CD8-positive, alpha-beta memory T cell (primary cell): ENCODE measurements around the gene CHSY1. TPM values are rescaled to one million over a fixed set of nuclear protein-coding genes. Genes with fewer than 3 reads are reported as not detected.

Experiments
- CTCF ChIA-PET: fragments of 350-600 bp; sonication (Branson Sonifier 250); formaldehyde crosslinking; loops from one replicate; lab custom pipeline; 2021; ENCODE audit warnings: antibody characterized with exemption; lab: Charles Lee
- POLR2A ChIA-PET: fragments of 350-600 bp; sonication (Branson Sonifier 250); formaldehyde crosslinking; loops from one replicate; lab custom pipeline; 2021; ENCODE audit warnings: antibody characterized with exemption; lab: Charles Lee
- DNase-seq, 5 donors: peaks; one replicate each; pipeline versions ENCODE4 v3.0.0 to v3.0.0-alpha.2; 2020 to 2022; ENCODE audit warnings: mixed read lengths in 1 of 5
- H3K27ac ChIP-seq: one replicate; pipeline ENCODE4 v1.7.0; 2013; ENCODE audit warnings: low read depth, mild to moderate bottlenecking, low read length, moderate library complexity
- H3K27me3 ChIP-seq: 2 replicates; pipeline ENCODE4 v1.7.0; 2013; ENCODE audit warnings: low read length, mild to moderate bottlenecking; ENCODE audit not compliant: insufficient read depth, poor library complexity, severe bottlenecking
- H3K36me3 ChIP-seq: 2 replicates; pipeline ENCODE4 v1.7.0; 2013; ENCODE audit warnings: mild to moderate bottlenecking, low read length, moderate library complexity; ENCODE audit not compliant: insufficient read depth
- H3K4me1 ChIP-seq: 2 replicates; pipeline ENCODE4 v1.7.0; 2013; ENCODE audit warnings: mild to moderate bottlenecking, low read length, moderate library complexity; ENCODE audit not compliant: insufficient read depth
- H3K4me3 ChIP-seq: 2 replicates; pipeline ENCODE4 v1.7.0; 2013; ENCODE audit warnings: mild to moderate bottlenecking, low read length
- H3K9me3 ChIP-seq: 2 replicates; pipeline ENCODE4 v1.7.0; 2013; ENCODE audit warnings: mild to moderate bottlenecking, low read length
- H3K27ac Mint-ChIP-seq, 8 donors: one replicate each; pipeline ENCODE4 v1.8.0; 2020 to 2021; ENCODE audit warnings: mixed read lengths in 8 of 8, mild to moderate bottlenecking in 6 of 8, inconsistent platforms in 3 of 8, moderate library complexity in 3 of 8
- H3K27me3 Mint-ChIP-seq, 2 donors: one replicate each; pipeline ENCODE4 v1.8.0; 2020 to 2021; ENCODE audit warnings: mixed read lengths in 2 of 2, mild to moderate bottlenecking in 1 of 2, moderate library complexity in 1 of 2
- H3K36me3 Mint-ChIP-seq, 3 donors: one replicate each; pipeline ENCODE4 v1.8.0; 2020 to 2021; ENCODE audit warnings: mixed read lengths in 3 of 3, inconsistent platforms in 1 of 3, mild to moderate bottlenecking in 1 of 3
- H3K4me1 Mint-ChIP-seq, 3 donors: one replicate each; pipeline ENCODE4 v1.8.0; 2020 to 2021; ENCODE audit warnings: mixed read lengths in 3 of 3, inconsistent platforms in 1 of 3, mild to moderate bottlenecking in 1 of 3
- H3K4me3 Mint-ChIP-seq, 7 donors: one replicate each; pipeline ENCODE4 v1.8.0; 2020 to 2021; ENCODE audit warnings: mixed read lengths in 7 of 7, mild to moderate bottlenecking in 6 of 7, moderate library complexity in 4 of 7, inconsistent platforms in 2 of 7
- H3K9me3 Mint-ChIP-seq, 5 donors: one replicate each; pipeline ENCODE4 v1.8.0; 2020 to 2022; ENCODE audit warnings: mixed read lengths in 5 of 5, mild to moderate bottlenecking in 3 of 5, moderate library complexity in 2 of 5, inconsistent platforms in 1 of 5
- polyA plus RNA-seq: library from polyadenylated mRNA; unstranded; fragments of 300-500 nt; fragmentation: Illumina TruSeq; gene quantifications from one replicate; pipeline ENCODE4 v1.2.3, GENCODE V29; 2021
- total RNA-seq, 2 experiments: library from RNA; stranded (reverse); gene quantifications; one replicate each; pipeline ENCODE4 v1.2.3, GENCODE V29; 2021

Gene CHSY1
- total and polyA plus RNA-seq, 3 experiments from 2014 or later: 3.6 to 49.7 (median 49.4) TPM

GRCh38 chr15:101182215-101182614 is 69.6 kb downstream of the CHSY1 start:
- no peaks in the 10 kb centered on the region for H3K27me3 Mint-ChIP-seq
- DNase-seq: no peak
- CTCF ChIA-PET: no interaction called here
- no peak overlapping the region for H3K4me3 ChIP-seq
- no peaks in the 10 kb centered on the region for H3K9me3 Mint-ChIP-seq
- POLR2A ChIA-PET: no interaction called here
- H3K27ac ChIP-seq: no peak overlapping the region
- no peaks in the 10 kb centered on the region for H3K9me3 ChIP-seq
- no peak overlapping the region for H3K4me3 Mint-ChIP-seq
- peaks cover 34 to 61% (median 41%) of the 10 kb centered on the region in 3 donors for H3K4me1 Mint-ChIP-seq
- peaks cover 13% of the 10 kb centered on the region for H3K36me3 ChIP-seq
- H3K4me1 ChIP-seq: peaks cover 9% of the 10 kb centered on the region
- H3K36me3 Mint-ChIP-seq: peaks cover 0 to 45% (median 16%) of the 10 kb centered on the region in 3 donors
- no peaks in the 10 kb centered on the region for H3K27me3 ChIP-seq
- H3K27ac Mint-ChIP-seq: peak overlapping the region in 7 of 8 donors; percentile 6 to 88 (median 39)

DNA sequence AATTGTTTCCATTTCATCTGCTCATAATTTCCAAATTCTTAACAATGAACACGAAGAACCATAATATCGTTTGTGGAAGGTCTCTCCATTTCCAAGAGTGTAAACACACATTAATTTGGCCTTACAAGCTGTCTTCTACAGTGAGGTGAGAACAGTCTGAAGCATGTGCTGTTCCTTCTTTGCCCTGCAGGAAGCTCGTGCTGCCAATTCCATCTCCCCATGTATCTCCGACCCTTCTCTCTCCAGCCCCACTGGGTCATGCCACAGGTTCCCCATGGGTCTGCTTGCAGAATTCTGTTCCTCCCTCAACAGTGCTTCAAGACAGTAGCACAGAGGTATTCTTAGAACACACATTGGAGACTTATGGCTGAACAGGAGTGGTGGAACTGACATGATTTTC is 70.5 kb downstream of the CHSY1 start:
- CTCF ChIA-PET: no interaction called here
- peaks cover 13% of the 10 kb centered on the region for H3K36me3 ChIP-seq
- no peak overlapping the region for H3K27ac ChIP-seq
- no peaks in the 10 kb centered on the region for H3K27me3 ChIP-seq
- POLR2A ChIA-PET: no interaction called here
- DNase-seq: no peak
- peak overlapping the region in 6 of 8 donors; percentile 6 to 87 (median 70) for H3K27ac Mint-ChIP-seq
- H3K4me1 Mint-ChIP-seq: peaks cover 32 to 54% (median 37%) of the 10 kb centered on the region in 3 donors
- H3K4me1 ChIP-seq: peaks cover 9% of the 10 kb centered on the region
- no peaks in the 10 kb centered on the region for H3K9me3 Mint-ChIP-seq
- H3K36me3 Mint-ChIP-seq: peaks cover 0 to 48% (median 20%) of the 10 kb centered on the region in 3 donors
- H3K4me3 ChIP-seq: no peak overlapping the region
- H3K27me3 Mint-ChIP-seq: no peaks in the 10 kb centered on the region
- H3K4me3 Mint-ChIP-seq: no peak overlapping the region
- no peaks in the 10 kb centered on the region for H3K9me3 ChIP-seq

DNA sequence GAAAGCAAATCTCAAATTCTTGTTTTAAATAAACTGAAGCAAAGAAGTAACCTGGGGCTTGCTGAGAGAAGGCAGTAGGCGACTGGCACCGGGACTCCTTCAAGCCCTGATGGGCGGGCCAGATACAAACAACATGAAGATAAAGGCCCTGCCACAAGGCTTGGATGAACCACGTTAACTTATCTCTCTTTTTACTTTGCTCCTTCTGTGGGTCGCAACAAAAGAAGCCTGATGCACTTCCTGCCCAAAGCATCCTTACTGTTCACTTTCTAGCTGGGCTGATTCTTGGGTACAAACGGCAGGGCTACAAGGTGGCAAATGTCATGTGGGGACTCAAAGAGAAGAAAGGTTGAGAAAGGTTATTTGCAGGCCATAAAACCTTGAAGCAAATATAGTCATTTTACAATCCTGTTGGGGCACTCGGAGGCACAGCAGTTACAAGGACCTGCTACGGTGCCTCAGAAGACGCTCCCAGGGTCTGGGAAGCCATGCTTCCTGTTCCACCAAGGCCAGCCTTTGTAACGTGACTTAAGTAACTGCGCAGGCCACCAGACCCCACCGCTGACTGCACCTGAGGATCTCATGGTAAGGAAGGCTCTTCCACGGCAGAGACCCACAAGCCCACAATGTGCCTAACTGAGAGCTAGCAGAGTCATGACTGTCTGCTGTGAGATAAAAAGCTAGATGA is 71.1 kb downstream of the CHSY1 start:
- no peak overlapping the region for H3K4me3 Mint-ChIP-seq
- H3K4me3 ChIP-seq: no peak overlapping the region
- no peaks in the 10 kb centered on the region for H3K9me3 Mint-ChIP-seq
- no peaks in the 10 kb centered on the region for H3K27me3 ChIP-seq
- no peaks in the 10 kb centered on the region for H3K27me3 Mint-ChIP-seq
- POLR2A ChIA-PET: no interaction called here
- no peak overlapping the region for H3K27ac ChIP-seq
- H3K9me3 ChIP-seq: no peaks in the 10 kb centered on the region
- peaks cover 13% of the 10 kb centered on the region for H3K36me3 ChIP-seq
- peak in 1 of 5 donors; percentile 46 for DNase-seq
- peaks cover 31 to 53% (median 39%) of the 10 kb centered on the region in 3 donors for H3K4me1 Mint-ChIP-seq
- peaks cover 9% of the 10 kb centered on the region for H3K4me1 ChIP-seq
- H3K36me3 Mint-ChIP-seq: peaks cover 0 to 54% (median 22%) of the 10 kb centered on the region in 3 donors
- H3K27ac Mint-ChIP-seq: peak overlapping the region in 6 of 8 donors; percentile 3 to 66 (median 42)
- CTCF ChIA-PET: no interaction called here

DNA sequence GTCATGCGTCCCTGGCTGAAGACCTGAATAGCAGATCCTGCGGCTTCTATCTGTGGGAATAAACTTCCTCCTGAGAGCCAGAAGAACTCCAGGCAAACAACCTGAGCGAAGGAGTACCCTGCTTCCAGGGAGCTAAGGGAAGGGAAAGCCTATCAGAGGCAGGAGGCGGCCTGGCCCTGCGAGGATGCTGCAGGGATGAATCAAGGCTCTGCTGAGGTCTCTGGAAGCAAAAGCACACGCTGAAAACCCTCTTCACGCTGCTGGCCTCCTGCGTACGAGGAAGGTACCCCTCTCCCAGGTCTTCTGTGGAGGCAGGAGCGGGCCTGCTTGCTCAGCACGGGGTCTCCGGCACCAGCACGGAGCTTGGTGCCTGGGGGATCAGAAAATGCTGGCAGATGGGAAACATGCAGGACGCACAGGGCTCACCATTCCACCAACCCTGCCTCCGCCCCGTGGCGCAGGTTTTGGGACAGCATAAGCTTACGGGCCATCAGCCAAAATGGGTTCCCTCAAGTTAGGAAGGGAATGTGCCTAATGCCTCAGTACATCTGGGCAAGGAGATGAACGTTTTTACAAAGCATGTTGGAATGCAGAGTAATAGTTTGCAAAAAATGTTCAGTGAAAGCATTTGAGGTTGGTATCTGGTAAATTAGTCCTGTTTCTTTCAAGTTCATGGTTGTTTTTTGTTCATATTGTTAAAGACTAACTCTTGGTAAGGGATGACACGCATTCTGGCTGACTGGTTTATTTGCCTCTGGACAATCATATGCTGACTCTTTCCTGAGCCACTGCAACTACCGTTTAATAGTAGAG is 72.3 kb downstream of the CHSY1 start:
- H3K27me3 Mint-ChIP-seq: no peaks in the 10 kb centered on the region
- DNase-seq: no peak
- no peaks in the 10 kb centered on the region for H3K9me3 Mint-ChIP-seq
- peaks cover 13% of the 10 kb centered on the region for H3K36me3 ChIP-seq
- peak overlapping the region in 2 of 8 donors; percentile 29 to 74 for H3K27ac Mint-ChIP-seq
- no peaks in the 10 kb centered on the region for H3K9me3 ChIP-seq
- peaks cover 0 to 62% (median 22%) of the 10 kb centered on the region in 3 donors for H3K36me3 Mint-ChIP-seq
- no peak overlapping the region for H3K4me3 ChIP-seq
- no peak overlapping the region for H3K27ac ChIP-seq
- ChIA-PET POLR2A (no interaction called here), CTCF (no interaction called here)
- H3K27me3 ChIP-seq: no peaks in the 10 kb centered on the region
- H3K4me1 Mint-ChIP-seq: peaks cover 26 to 42% (median 39%) of the 10 kb centered on the region in 3 donors
- H3K4me1 ChIP-seq: peaks cover 9% of the 10 kb centered on the region
- no peak overlapping the region for H3K4me3 Mint-ChIP-seq

DNA sequence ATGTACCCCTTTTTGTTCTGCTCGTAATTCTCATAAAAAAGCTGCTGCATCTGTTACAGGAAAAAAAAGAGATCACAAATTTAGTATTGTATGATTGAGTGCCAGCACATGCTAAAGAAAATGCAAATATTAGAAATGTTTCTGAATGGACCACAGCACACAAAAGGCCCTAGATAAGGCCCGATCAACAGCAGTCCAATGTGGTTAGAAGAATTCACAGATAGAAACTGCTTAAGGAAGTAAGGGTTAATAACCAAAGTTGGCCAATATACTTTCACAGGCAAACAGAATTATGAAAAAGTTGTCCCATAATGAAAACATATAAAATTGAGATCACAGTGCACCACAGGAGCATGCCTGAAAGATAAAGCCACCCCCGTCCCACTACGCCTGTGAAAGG is 72.9 kb downstream of the CHSY1 start:
- POLR2A ChIA-PET: no interaction called here
- no peaks in the 10 kb centered on the region for H3K27me3 ChIP-seq
- Mint-ChIP-seq H3K27ac (no peak overlapping the region), H3K36me3 (peaks cover 0 to 66% (median 25%) of the 10 kb centered on the region in 3 donors), H3K27me3 (no peaks in the 10 kb centered on the region), H3K4me3 (no peak overlapping the region), H3K4me1 (peaks cover 26 to 39% (median 37%) of the 10 kb centered on the region in 3 donors), H3K9me3 (no peaks in the 10 kb centered on the region)
- DNase-seq: no peak
- H3K4me3 ChIP-seq: no peak overlapping the region
- no peak overlapping the region for H3K27ac ChIP-seq
- no peaks in the 10 kb centered on the region for H3K9me3 ChIP-seq
- H3K36me3 ChIP-seq: peaks cover 13% of the 10 kb centered on the region
- CTCF ChIA-PET: no interaction called here
- peaks cover 9% of the 10 kb centered on the region for H3K4me1 ChIP-seq

- POLR2A ChIA-PET: no interaction called here
These were observed 73.4 kb downstream of the CHSY1 start for GRCh38 chr15:101178479-101178878.

GRCh38 chr15:101177866-101178265 is 74.0 kb downstream of the CHSY1 start:
- peak overlapping the region in 1 of 8 donors; percentile 47 for H3K27ac Mint-ChIP-seq
- no peaks in the 10 kb centered on the region for H3K27me3 Mint-ChIP-seq
- Histone ChIP-seq H3K36me3 (peaks cover 13% of the 10 kb centered on the region), H3K4me1 (peaks cover 9% of the 10 kb centered on the region), H3K27ac (no peak overlapping the region), H3K9me3 (no peaks in the 10 kb centered on the region), H3K4me3 (no peak overlapping the region), H3K27me3 (no peaks in the 10 kb centered on the region)
- H3K4me1 Mint-ChIP-seq: peaks cover 18 to 28% (median 27%) of the 10 kb centered on the region in 3 donors
- no peak overlapping the region for H3K4me3 Mint-ChIP-seq
- CTCF ChIA-PET: no interaction called here
- POLR2A ChIA-PET: no interaction called here
- H3K9me3 Mint-ChIP-seq: no peaks in the 10 kb centered on the region
- no peak for DNase-seq
- H3K36me3 Mint-ChIP-seq: peaks cover 0 to 64% (median 21%) of the 10 kb centered on the region in 3 donors

More at GRCh38 chr15:101178479-101178878, 73.4 kb downstream of the CHSY1 start:
- Mint-ChIP-seq H3K9me3 (no peaks in the 10 kb centered on the region), H3K27ac (peak overlapping the region in 2 of 8 donors; percentile 30 to 55), H3K4me1 (peaks cover 22 to 35% (median 33%) of the 10 kb centered on the region in 3 donors), H3K4me3 (no peak overlapping the region), H3K27me3 (no peaks in the 10 kb centered on the region), H3K36me3 (peaks cover 0 to 63% (median 24%) of the 10 kb centered on the region in 3 donors)
- CTCF ChIA-PET: no interaction called here
- Histone ChIP-seq H3K27me3 (no peaks in the 10 kb centered on the region), H3K4me1 (peaks cover 9% of the 10 kb centered on the region), H3K4me3 (no peak overlapping the region), H3K9me3 (no peaks in the 10 kb centered on the region), H3K27ac (no peak overlapping the region), H3K36me3 (peaks cover 13% of the 10 kb centered on the region)
- no peak for DNase-seq

DNA sequence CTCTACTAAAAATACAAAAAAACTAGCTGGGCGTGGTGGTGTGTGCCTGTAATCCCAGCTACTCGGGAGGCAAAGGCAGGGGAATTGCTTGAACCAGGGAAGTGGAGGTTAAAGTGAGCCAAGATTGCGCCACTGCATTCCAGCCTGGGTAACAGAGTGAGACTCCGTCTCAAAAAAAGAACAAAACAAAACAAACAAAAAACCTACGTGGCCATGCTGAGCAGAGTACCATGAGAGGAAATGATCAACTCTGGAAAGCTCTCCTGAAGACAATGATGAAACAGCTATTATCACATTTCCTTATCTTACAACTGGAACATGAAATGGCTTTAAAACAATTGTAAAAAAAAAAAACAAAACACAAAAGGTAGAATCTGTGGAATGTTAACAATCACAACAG is 75.2 kb downstream of the CHSY1 start:
- H3K27ac ChIP-seq: no peak overlapping the region
- no peak overlapping the region for H3K4me3 ChIP-seq
- Mint-ChIP-seq H3K4me3 (no peak overlapping the region), H3K27ac (peak overlapping the region in 2 of 8 donors; percentile 40 to 73), H3K9me3 (no peaks in the 10 kb centered on the region), H3K36me3 (peaks cover 0 to 63% (median 20%) of the 10 kb centered on the region in 3 donors), H3K4me1 (peaks cover 12 to 16% (median 14%) of the 10 kb centered on the region in 3 donors), H3K27me3 (no peaks in the 10 kb centered on the region)
- H3K36me3 ChIP-seq: peaks cover 13% of the 10 kb centered on the region
- POLR2A ChIA-PET: no interaction called here
- peaks cover 5% of the 10 kb centered on the region for H3K4me1 ChIP-seq
- no peaks in the 10 kb centered on the region for H3K27me3 ChIP-seq
- no peak for DNase-seq
- H3K9me3 ChIP-seq: no peaks in the 10 kb centered on the region
- CTCF ChIA-PET: no interaction called here
